H9 (cell line): ENCODE measurements around the gene MAP3K2. TPM values are rescaled to one million over a fixed set of nuclear protein-coding genes. Genes with fewer than 3 reads are reported as not detected.

Source experiments
- DNase-seq: peaks from one replicate; pipeline ENCODE4 v3.0.0-alpha.2; 2017
- H2AFZ ChIP-seq: one replicate; pipeline ENCODE4 v1.6.1; 2013; ENCODE audit warnings: mild to moderate bottlenecking, low read length, control low read depth, moderate library complexity
- H2AK5ac ChIP-seq: 2 replicates; pipeline ENCODE4 v1.6.1; 2013; ENCODE audit warnings: low read length, control low read depth, mixed read lengths; ENCODE audit not compliant: insufficient read length
- H2BK120ac ChIP-seq: one replicate; pipeline ENCODE4 v1.6.1; 2013; ENCODE audit warnings: low read depth, mild to moderate bottlenecking, low read length, control low read depth, inconsistent platforms; ENCODE audit not compliant: poor library complexity, severe bottlenecking
- H2BK12ac ChIP-seq: 2 replicates; pipeline ENCODE4 v1.6.1; 2013; ENCODE audit warnings: low read length, control low read depth, mixed read lengths, low read depth; ENCODE audit not compliant: insufficient read length
- H2BK15ac ChIP-seq: 2 replicates; pipeline ENCODE4 v1.6.1; 2013; ENCODE audit warnings: low read depth, low read length, control low read depth
- H2BK20ac ChIP-seq: one replicate; pipeline ENCODE4 v1.6.1; 2013; ENCODE audit warnings: low read depth, mild to moderate bottlenecking, low read length, control low read depth, inconsistent platforms; ENCODE audit not compliant: poor library complexity, severe bottlenecking
- H2BK5ac ChIP-seq: 2 replicates; pipeline ENCODE4 v1.6.1; 2013; ENCODE audit warnings: low read length, control low read depth, mixed read lengths; ENCODE audit not compliant: insufficient read length
- H3K14ac ChIP-seq: 2 replicates; pipeline ENCODE4 v1.6.1; 2013; ENCODE audit warnings: low read length, control low read depth; ENCODE audit not compliant: insufficient read depth
- H3K18ac ChIP-seq: 2 replicates; pipeline ENCODE4 v1.6.1; 2013; ENCODE audit warnings: low read depth, mild to moderate bottlenecking, mixed read lengths, low read length, control low read depth; ENCODE audit not compliant: insufficient read length
- H3K23ac ChIP-seq: 2 replicates; pipeline ENCODE4 v1.6.1; 2013; ENCODE audit warnings: low read length, control low read depth, mixed read lengths, low read depth; ENCODE audit not compliant: insufficient read length
- H3K23me2 ChIP-seq: 2 replicates; pipeline ENCODE4 v1.6.1; 2013; ENCODE audit warnings: low read depth, mild to moderate bottlenecking, mixed read lengths, low read length, control low read depth; ENCODE audit not compliant: insufficient read length, poor library complexity, severe bottlenecking
- H3K27ac ChIP-seq: 2 replicates; pipeline ENCODE4 v1.5.1; 2013; ENCODE audit warnings: low read length, control low read depth, mixed read lengths, low read depth; ENCODE audit not compliant: insufficient read length
- H3K27me3 ChIP-seq: 2 replicates; pipeline ENCODE4 v1.6.1; 2013; ENCODE audit warnings: low read length, control low read depth, inconsistent platforms; ENCODE audit not compliant: insufficient read depth
- H3K4ac ChIP-seq: 2 replicates; pipeline ENCODE4 v1.6.1; 2013; ENCODE audit warnings: low read depth, mild to moderate bottlenecking, control low read depth, inconsistent platforms, low read length, moderate library complexity
- H3K4me1 ChIP-seq: 2 replicates; pipeline ENCODE4 v1.6.1; 2013; ENCODE audit warnings: low read length, control low read depth, inconsistent platforms; ENCODE audit not compliant: insufficient read depth
- H3K4me2 ChIP-seq: 2 replicates; pipeline ENCODE4 v1.6.1; 2013; ENCODE audit warnings: low read length, control low read depth, mixed read lengths; ENCODE audit not compliant: insufficient read length, insufficient read depth
- H3K56ac ChIP-seq: 2 replicates; pipeline ENCODE4 v1.6.1; 2013; ENCODE audit warnings: low read depth, mild to moderate bottlenecking, mixed read lengths, low read length, control low read depth; ENCODE audit not compliant: insufficient read length
- H3K79me1 ChIP-seq: 2 replicates; pipeline ENCODE4 v1.6.1; 2013; ENCODE audit warnings: low read depth, mild to moderate bottlenecking, moderate library complexity, low read length, control low read depth, inconsistent platforms; ENCODE audit not compliant: insufficient read depth, poor library complexity, severe bottlenecking
- H3K79me2 ChIP-seq: 2 replicates; pipeline ENCODE4 v1.6.1; 2013; ENCODE audit warnings: low read length, control low read depth, inconsistent platforms; ENCODE audit not compliant: insufficient read depth
- H3K9ac ChIP-seq: 2 replicates; pipeline ENCODE4 v1.6.1; 2013; ENCODE audit warnings: low read length, control low read depth, mixed read lengths; ENCODE audit not compliant: insufficient read length; ENCODE audit errors: extremely low read depth
- H3K9me3 ChIP-seq: one replicate; pipeline ENCODE4 v1.6.1; 2013; ENCODE audit warnings: low read depth, low read length, inconsistent platforms; ENCODE audit not compliant: control insufficient read depth
- H3T11ph ChIP-seq: one replicate; pipeline ENCODE4 v1.6.1; 2013; ENCODE audit warnings: mild to moderate bottlenecking, low read length, control low read depth, inconsistent platforms
- H4K20me1 ChIP-seq: one replicate; pipeline ENCODE4 v1.6.1; 2013; ENCODE audit not compliant: control insufficient read depth, insufficient read length, insufficient read depth
- H4K5ac ChIP-seq: 2 replicates; pipeline ENCODE4 v1.6.1; 2013; ENCODE audit warnings: low read depth, mild to moderate bottlenecking, mixed read lengths, low read length, control low read depth; ENCODE audit not compliant: insufficient read length
- H4K8ac ChIP-seq: replicated peaks from 2 replicates; pipeline ENCODE4 v1.6.1; 2013; ENCODE audit warnings: low read length, control low read depth, mixed read lengths, low read depth; ENCODE audit not compliant: insufficient read length
- H4K91ac ChIP-seq: 2 replicates; pipeline ENCODE4 v1.6.1; 2013; ENCODE audit warnings: low read depth, mild to moderate bottlenecking, moderate library complexity, mixed read lengths, low read length, control low read depth; ENCODE audit not compliant: insufficient read length
- H3K27ac Mint-ChIP-seq, 3 experiments: 2 replicates in 2 of 3; 3 replicates in 1 of 3; pipeline ENCODE4 v1.8.0; 2020 to 2021; ENCODE audit warnings: mixed read lengths in 3 of 3, mild to moderate bottlenecking in 1 of 3, moderate library complexity in 1 of 3
- H3K27me3 Mint-ChIP-seq: 2 replicates; pipeline ENCODE4 v1.8.0; 2021; ENCODE audit warnings: low read depth, mild to moderate bottlenecking, moderate library complexity, mixed read lengths
- H3K36me3 Mint-ChIP-seq, 3 experiments: 2 replicates in 2 of 3; 3 replicates in 1 of 3; pipeline ENCODE4 v1.8.0; 2020 to 2021; ENCODE audit warnings: low read depth in 3 of 3, mixed read lengths in 3 of 3; ENCODE audit not compliant: insufficient read depth in 1 of 3
- H3K4me1 Mint-ChIP-seq, 2 experiments: 2 replicates each; pipeline ENCODE4 v1.8.0; 2020; ENCODE audit warnings: mixed read lengths in 2 of 2
- H3K4me3 Mint-ChIP-seq, 2 experiments: 2 replicates in 1 of 2; 3 replicates in 1 of 2; pipeline ENCODE4 v1.8.0; 2020 to 2021; ENCODE audit warnings: mild to moderate bottlenecking in 2 of 2, mixed read lengths in 2 of 2, moderate library complexity in 1 of 2
- H3K9me3 Mint-ChIP-seq, 2 experiments: 2 replicates in 1 of 2; 3 replicates in 1 of 2; pipeline ENCODE4 v1.8.0; 2020; ENCODE audit warnings: mild to moderate bottlenecking in 2 of 2, mixed read lengths in 2 of 2, moderate library complexity in 1 of 2
- CTCF ChIP-seq: fragments of 200-600 bp; sonication (generic); conservative IDR thresholded peaks from 3 replicates; pipeline ENCODE4 v1.8.0; 2021; ENCODE audit warnings: antibody characterized with exemption, mild to moderate bottlenecking
- WGBS: extraction: QIAGEN DNeasy Blood & Tissue Kit; methylation state at CpG from one replicate; pipeline ENCODE4 v1.1.7; 2013; ENCODE audit warnings: missing lambda C conversion rate, low lambda C conversion rate, mixed read lengths; ENCODE audit not compliant: insufficient read length; ENCODE audit errors: extremely low coverage; 5-methylcytosine and 5-hydroxymethylcytosine counted together
- total RNA-seq: library from RNA; stranded (reverse); gene quantifications from 2 replicates; pipeline ENCODE4 v1.2.1, GENCODE V29; 2021

MAP3K2 gene
- total RNA-seq, 1 experiment from 2014 or later = 25.8 TPM

GRCh38 chr2:127392133-127392827 lies 4.5 kb upstream of the MAP3K2 start:
- no peak overlapping the region for H3K14ac ChIP-seq
- Mint-ChIP-seq H3K36me3 (peaks cover 3 to 5% (median 4%) of the 10 kb centered on the region in 3 experiments; a peak in 5 of 7 replicates), H3K27me3 (no peaks in the 10 kb centered on the region), H3K4me1 (peaks cover 10 to 14% of the 10 kb centered on the region in 2 experiments), H3K27ac (no peak overlapping the region; a peak in 1 of 7 replicates), H3K4me3 (no peak overlapping the region), H3K9me3 (peaks cover 3% of the 10 kb centered on the region in 2 experiments; a peak in 2 of 5 replicates)
- H4K20me1 ChIP-seq = no peaks in the 10 kb centered on the region
- DNase-seq = no peak
- H3K18ac ChIP-seq = no peak overlapping the region
- no peaks in the 10 kb centered on the region for H3K9me3 ChIP-seq
- H3K79me2 ChIP-seq = no peaks in the 10 kb centered on the region
- no peak overlapping the region for H3K56ac ChIP-seq
- H2BK15ac ChIP-seq = no peak overlapping the region
- no peak overlapping the region for H4K91ac ChIP-seq
- no peak overlapping the region for H3K4ac ChIP-seq
- H2BK5ac ChIP-seq = no peak overlapping the region
- no peak overlapping the region for H2BK120ac ChIP-seq
- no peaks in the 10 kb centered on the region; the same call in 1 of the 2 replicates for H3K27me3 ChIP-seq
- H3T11ph ChIP-seq = no peak overlapping the region
- H3K23ac ChIP-seq = no peak overlapping the region
- no peak overlapping the region for H4K5ac ChIP-seq
- H3K9ac ChIP-seq = no peak overlapping the region
- H3K23me2 ChIP-seq = no peaks in the 10 kb centered on the region
- no peak overlapping the region for H2AFZ ChIP-seq
- no peak overlapping the region for H2BK20ac ChIP-seq
- TF ChIP-seq CTCF = no peak
- H2BK12ac ChIP-seq = no peak overlapping the region
- H3K4me1 ChIP-seq = 0 out of 2 replicates have a peak, but pooled peaks cover 4% of the 10 kb centered on the region
- no peaks in the 10 kb centered on the region for H3K79me1 ChIP-seq
- no CpG with 5 or more reads among the region's 2 CpGs for WGBS
- H3K27ac ChIP-seq = no peak overlapping the region
- H2AK5ac ChIP-seq = no peak overlapping the region
- no peak overlapping the region for H3K4me2 ChIP-seq
- H4K8ac ChIP-seq = no peak overlapping the region
